ENCODE data around the gene ITK.

DNA sequence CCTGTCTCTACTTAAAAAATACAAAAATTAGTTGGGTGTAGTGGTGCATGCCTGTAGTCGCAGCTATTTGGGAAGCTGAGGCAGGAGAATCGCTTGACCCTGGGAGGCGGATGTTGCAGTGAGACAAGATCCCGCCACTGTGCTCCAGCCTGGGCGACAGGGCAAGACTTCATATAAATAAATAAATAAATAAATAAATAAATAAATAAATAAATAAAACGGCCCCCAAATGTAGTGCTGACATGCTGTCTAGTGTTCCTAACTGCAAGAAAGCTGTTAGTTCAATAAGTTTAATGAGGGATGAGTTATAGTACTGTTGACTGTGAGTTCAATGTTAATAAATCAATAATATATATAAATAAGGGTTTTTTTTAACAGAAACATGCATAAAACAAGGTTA lies 77.8 kb downstream of the ITK start:
- TF ChIP-seq CTCF (IDR thresholded peaks at IDR 0.05): no peak
- no peak for TF ChIP-seq POLR2A (IDR thresholded peaks at IDR 0.05)

Data from testis (tissue), 2 donors.